Left colon (tissue), 2 donors: Measurements from ENCODE around the gene VPS37B. TPM values are rescaled to one million over a fixed set of nuclear protein-coding genes. Genes with fewer than 3 reads are reported as not detected.
"Not testable (repeated sequence)": the region's sequence is repeated elsewhere in the genome, so short reads cannot be mapped to it uniquely, and the experiment has no call there.

Experiments used
- ATAC-seq: fragments of 200-7000 bp; cut with Tn5 transposase; one replicate; pipeline ENCODE4 v1.9.1; 2020; ENCODE audit warnings: mild to moderate bottlenecking, moderate library complexity
- DNase-seq, 2 donors: peaks; one replicate each; pipeline ENCODE4 v3.0.0-alpha.2; 2020
- intact Hi-C, 2 donors: fragments of 100-400 bp; cut with DNase I in 1 of 2; cut with micrococcal nuclease in 1 of 2; formaldehyde crosslinking; loops; one replicate each; pipeline versions ENCODE4 v1.11.2 to v1.14.0; 2022; cut with DNase I, micrococcal nuclease
- total RNA-seq, 2 donors: library from RNA; stranded (reverse); fragmentation: NEBNext Ultra II Directional; extraction: Animal tissue kit (Norgen Biotek cat#: 25700); gene quantifications; one replicate each; pipeline ENCODE4 v1.2.1, GENCODE V29; 2021
- donor health status: DM: no; HTN: no; CAD: no.
- donor health status: DM: yes; HTN: yes; CAD: no.

VPS37B gene
- total RNA-seq, 2 donors from 2014 or later, result 66.4 to 86.7 TPM

DNA sequence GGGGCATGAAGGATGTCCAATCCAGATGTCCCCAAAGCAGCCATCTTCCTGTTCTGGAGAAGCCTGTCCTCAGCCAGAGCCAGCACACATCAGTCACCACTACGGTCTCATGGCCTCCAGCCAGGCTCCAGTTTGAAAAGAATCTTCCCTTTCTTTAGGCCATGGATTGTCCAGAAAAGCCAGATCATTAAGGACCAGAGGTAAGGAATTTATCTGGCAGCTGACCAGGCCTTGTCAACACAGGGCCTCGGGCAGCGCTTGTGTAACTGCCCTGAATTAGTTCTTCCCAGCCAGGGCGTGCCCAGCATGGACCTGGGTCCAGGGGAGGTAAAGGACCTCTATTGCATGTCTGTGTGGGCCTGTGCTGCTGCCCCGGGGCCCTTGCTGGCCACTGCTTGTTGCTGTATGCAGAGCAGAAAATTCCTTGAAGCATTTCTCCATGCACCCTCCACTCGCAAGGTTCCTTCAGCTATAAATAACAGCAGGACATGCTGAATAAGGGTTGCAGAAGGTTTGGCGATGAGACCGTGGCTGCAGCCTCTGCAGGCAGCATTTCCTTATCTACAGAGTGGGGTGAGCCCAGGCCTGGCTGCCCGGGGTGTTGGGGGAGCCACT is 21.7 kb upstream of the VPS37B start:
- peak; percentile 70 to 85 for DNase-seq
- intact Hi-C loops, result no loop called here
- ATAC-seq, result peak; percentile 66

DNA sequence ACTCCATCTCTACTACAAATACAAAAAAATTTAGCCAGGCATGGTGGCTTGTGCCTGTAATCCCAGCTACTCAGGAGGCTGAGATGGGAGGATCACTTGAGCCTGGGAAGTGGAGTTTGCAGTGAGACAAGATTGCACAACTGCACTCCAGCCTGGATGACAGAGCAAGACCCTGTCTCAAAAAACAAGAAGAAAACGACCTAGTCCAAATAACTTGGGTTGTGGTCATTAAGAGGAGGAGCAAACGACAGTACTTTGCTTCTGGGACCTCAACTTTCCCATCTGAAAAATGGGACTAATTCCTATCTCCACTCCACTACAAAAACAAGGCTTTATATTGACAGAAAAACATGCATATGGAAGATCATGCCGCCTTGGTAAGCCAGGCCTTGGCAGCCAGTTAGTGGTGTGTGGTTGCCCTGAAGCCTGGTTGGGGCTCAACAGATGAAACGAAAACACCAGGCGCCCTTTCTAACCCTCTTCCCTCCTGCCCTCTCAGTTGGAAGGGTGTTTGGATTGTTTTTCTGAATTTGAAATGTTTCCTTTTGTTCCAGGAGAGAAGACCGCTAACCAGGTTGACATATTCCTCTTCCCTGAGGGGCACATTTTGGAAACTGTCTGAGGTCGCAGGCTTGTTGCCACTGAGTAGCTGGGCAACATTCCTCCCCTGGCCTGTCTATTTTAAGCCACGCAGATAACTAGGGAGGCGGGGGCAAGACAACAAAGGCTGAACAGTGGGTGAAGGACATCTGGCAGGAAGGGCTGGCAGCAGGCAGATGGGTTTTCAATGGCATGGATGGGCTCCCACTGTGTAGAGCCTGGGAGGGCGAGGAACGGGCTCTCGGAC is 13.7 kb upstream of the VPS37B start:
- intact Hi-C loops, result no loop called here
- no peak for ATAC-seq
- DNase-seq, result no peak

DNA sequence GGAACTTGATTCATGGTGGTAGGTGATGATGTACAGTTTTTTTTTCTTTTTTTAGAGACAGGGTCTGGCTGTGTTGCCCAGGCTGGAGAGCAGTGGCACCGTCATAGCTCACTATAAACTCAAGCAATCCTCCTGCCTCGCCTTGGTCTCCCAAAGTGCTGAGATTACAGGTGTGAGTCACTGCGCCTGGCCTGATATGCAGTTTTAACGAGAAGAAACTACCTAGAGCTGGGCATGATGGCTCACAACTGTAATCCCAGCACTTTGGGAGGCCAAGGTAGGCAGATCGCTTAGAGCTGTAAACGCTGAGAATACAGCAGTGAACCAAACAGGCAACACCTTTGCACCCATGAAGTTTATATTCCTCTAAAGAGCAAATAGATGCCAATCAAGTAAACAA is 13.0 kb upstream of the VPS37B start:
- DNase-seq (peak; percentile 65 to 86), ATAC-seq (peak; percentile 87)
- intact Hi-C loops, result no loop called here

DNA sequence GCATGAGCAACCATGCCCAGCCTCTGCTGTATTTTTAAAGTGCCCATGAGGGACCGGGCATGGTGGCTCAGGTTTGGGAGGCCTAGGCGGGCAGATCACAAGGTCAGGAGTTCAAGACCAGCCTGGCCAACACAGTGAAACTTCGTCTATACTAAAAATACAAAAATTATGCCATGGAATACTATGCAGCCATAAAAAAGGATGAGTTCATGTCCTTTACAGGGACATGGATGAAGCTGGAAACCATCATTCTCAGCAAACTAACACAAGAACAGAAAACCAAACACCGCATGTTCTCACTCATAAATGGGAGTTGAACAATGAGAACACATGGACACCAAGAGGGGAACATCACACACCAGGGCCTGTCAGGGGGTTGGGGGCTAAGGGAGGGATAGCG is 9.3 kb upstream of the VPS37B start:
- DNase-seq, intact Hi-C loops: not testable (repeated sequence)

DNA sequence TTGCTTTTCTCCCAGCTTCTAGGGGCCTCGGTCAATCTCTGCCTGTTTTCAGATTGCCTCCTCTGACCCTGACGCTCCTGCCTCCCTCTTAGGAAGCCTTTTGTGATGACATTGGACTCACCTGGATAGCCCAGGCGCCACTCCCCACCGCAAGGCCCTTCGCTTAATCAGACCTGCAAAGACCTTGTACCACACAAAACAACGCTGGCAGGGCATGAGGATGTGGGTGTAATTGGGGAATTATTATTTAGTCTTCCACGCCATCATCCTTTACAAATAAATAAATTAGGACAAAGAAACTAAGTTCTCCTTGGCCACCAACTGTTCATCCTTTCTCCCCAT is 7.7 kb upstream of the VPS37B start:
- DNase-seq, result no peak
- ATAC-seq, result peak; percentile 47
- intact Hi-C loops, result no loop called here

More for the DNA sequence above, 9.3 kb upstream of the VPS37B start:
- ATAC-seq, result not testable (repeated sequence)

DNA sequence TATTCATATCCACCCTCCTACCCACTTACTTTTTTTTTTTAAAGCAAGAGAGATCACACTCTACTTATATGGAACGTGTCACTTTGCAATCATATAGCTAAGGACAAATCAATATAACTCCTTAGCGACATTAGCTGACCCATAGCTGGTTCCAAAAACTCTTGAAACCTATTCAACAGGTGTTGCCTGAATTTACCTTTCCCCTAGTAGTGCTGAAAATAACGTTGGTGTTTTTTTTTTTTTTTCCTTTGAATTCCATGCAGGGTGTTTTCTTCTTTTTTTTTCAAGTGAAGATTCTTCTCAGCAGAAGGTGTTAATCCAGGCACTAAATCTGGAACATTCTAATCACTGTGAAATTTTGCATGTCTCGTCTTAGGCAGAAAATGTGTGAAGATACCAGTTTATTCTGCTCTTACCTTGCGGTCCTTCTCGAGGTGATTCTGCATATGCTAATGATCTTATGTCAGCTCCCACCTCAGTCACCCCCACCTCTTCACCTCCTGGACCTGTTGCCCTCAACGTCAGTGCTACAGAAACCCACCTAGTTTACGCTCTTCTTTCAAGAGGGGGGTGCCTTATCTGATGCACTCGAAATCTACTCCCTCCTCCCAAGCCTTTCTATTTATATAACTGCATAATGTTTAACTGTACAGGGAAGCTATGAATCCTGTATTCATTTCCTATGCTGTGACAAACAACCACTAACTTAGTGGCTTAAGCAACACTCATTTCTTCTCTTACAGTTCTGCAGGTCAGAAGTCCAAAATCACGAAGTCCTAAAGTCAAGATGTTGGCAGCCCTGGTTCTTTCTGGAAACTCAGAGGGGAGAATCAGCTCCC is 7.1 kb upstream of the VPS37B start:
- DNase-seq, result no peak

DNA sequence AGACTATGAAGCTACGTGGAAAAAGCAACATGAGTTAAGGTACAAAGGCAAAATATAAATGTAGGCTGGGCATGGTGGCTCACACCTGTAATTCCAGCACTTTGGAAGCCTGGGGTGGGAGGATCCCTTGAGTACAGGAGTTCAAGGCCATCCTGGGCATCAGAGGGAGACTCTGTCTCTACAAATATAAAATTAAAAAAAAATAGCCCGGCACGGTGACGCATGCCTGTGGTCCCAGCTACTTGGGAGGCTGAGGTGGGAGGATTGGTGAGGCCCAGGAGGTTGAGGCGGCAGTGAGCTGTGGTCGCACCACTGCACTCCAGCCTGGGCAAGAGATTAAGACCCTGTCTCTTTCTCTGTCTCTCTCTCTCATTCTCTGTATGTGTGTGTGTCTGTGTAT is 4.0 kb upstream of the VPS37B start:
- intact Hi-C loops, result no loop called here
- DNase-seq (no peak), ATAC-seq (no peak)

More for the DNA sequence above, 7.1 kb upstream of the VPS37B start:
- intact Hi-C loops, result no loop called here
- peak; percentile 76 for ATAC-seq

DNA sequence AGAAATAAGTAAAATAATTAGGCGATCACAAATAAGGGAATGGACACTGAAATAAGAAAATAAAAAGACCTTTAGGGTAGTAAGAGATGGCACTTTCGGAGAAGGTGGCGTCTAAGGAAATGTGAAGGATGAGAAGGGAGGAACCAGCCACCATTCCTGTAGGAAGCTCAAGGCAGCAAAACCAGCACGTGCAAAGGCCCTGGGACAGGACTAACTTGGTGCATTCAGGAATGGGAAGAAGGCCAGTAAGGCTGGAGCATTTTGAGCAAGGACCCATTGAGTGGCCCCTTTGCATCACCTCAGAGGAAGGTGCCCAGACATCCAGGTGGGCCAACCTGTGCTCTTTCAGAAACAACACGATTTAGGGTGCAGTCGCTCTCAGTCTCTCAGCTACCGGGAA is 738 bp upstream of the VPS37B start:
- DNase-seq (no peak), ATAC-seq (no peak)
- intact Hi-C loops, result no loop called here

DNA sequence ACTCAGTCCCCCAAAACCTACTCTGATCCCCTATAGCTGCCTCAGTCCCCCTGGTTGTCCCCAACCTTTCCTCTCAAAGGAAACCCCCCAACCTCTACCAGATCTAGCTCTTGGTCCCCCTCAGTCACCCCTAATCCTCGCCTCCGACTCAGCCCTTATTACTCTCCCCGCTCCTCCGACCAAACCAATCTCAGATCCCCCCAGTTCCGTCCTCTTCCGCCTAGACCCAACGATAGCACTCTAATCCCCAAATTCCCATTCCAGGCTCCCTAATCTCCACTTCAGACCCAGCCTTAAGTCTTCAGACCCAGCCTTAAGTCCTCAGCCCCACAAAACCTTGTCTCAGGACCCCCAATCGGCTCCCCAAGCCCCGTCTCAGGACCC is 612 bp downstream of the VPS37B start:
- intact Hi-C loops, result no loop called here
- ATAC-seq (peak; percentile 16), DNase-seq (no peak)

DNA sequence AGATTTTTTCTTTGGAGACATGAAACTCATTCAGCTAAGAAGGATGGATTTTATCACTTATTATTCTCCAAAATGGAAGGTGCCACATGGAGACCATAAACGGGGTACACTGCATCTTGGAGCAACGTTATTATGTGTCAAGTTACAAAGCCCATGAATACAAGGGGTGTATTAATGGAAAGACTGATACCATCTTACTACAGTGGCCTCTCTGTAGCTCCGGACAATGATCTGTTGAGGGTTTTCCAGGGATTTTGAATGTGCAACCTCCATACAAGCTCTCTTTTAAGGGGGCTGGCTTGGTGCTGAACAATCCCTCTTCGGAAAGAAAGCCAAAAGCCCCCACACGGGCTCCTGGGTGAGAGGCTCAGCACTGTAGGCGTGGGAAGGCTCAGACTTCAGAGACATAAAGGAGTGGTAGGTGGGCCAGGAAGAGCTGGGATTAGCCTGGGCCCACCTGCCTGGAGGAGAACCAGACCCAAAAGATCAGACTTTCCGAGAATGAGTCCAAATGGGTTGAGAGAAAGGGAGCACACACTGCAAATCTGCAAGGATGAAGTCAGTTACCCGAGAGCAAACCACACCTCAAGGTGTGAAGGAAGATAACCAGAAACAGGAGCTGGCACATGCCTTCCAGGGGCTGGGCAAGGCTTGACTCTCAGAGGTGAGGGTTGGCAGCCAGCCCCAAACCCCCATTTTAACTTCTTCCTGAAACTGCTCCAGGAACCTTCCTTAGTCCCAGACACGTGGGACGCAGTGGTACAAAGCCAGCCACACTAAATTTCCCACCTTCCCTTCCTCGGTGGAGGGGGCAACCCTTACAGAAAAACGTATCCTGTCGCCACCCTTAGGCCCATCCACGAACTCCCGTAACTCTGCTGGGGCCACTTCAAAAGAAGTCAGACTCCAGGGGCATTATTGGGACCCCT is 1.5 kb downstream of the VPS37B start:
- ATAC-seq, result peak; percentile 60
- DNase-seq, result peak; percentile 75 to 79
- intact Hi-C loops, result no loop called here

DNA sequence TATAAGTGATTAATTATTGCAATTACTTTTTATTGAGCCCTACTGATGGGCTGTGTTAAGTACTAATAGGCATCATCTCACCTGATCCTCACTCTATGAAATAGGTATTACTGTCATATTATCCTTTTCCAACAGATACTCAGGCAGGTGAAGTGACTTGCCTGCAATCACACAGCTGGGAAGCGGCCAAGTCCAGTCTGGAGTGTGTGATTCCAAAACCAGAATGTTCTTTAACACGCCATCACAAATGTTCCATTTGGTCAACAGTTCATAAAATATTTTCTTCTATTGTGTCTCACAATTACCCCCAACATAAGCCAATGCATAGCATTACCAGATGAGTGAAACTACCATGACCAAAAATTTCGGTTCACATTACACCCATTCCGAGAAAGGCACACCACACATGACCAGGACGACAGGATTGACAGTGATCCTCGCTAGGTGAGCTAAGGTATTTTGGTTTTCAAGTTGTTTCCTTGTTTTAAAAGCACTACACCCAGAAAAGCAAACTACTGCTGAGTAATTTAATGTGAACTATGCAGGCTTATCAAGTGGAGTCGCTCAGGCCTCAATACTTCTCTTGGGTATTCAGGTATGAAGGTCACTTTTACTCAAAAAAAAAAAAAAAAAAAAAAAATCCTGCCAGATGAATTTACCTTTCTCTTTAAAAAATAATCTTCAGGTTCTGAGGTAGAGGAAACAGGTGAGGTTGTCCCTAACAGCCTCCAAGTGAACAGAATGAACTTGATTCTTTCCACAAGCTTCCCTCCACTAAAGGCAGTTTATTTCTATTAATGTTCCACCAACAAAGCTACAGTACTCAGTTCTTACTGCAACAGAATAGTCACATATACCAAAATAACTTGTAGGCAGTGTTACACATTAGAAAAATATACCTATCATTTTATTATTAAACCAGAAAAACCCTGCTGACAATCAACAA is 2.4 kb downstream of the VPS37B start:
- peak; percentile 60 to 63 for DNase-seq
- intact Hi-C loops, result no loop called here
- peak; percentile 56 for ATAC-seq

DNA sequence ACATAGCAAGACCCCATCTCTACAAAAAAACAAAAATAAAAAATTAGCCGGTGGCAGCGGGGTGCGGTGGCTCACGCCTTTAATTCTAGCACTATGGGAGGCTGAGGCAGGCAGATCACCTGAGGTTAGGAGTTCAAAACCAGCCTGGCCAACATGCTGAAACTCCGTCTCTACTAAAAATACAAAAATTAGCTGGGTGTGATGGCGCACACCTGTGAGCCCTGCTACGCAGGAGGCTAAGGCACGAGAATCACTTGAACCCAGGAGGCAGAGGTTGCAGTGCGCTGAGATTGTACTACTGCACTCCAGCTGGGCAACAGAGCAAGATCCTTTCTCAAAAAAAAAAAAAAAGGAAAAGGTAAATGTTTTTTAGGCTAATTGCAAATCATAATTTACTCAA is 3.2 kb downstream of the VPS37B start:
- DNase-seq, ATAC-seq, intact Hi-C loops: not testable (repeated sequence)

DNA sequence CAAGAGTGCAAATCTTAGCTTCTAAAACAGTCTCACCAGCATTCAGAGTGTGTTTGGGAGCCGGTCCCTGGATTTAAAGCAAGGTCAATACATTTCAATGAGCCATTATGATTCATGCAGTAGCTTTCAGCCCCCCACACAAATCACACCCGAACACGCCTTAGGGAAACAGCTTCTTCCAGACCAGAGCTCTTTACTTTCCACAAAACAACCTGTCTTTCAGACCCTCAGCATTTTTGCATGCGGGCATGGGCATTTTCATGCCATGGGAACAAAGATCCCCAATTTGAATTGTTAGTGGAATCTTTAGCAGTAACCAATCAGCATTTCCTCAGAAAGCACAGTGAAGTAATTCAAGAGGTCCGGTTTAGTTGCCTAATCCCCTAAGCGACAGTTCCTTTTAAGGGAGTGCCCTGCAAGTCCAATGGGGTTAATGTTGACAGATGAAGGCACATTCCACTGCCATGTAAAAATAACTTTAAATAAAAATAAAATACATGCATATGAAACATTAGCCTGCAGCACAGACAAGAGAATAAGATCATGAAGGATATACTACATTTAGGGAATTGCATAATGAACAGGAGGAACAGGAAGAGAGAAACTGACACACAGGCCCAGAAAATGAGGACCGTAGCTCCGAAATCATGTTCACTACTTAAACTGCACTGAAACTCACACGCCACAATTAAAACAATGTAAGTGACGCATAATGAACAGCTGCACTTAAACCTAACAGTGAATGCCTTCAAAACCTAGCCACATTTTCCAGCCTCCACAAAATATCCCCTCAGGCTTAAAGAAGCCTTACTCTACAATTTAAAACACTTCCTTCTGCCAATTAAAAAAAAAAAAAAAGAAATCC is 4.0 kb downstream of the VPS37B start:
- no peak for DNase-seq
- peak; percentile 22 for ATAC-seq
- intact Hi-C loops, result no loop called here

DNA sequence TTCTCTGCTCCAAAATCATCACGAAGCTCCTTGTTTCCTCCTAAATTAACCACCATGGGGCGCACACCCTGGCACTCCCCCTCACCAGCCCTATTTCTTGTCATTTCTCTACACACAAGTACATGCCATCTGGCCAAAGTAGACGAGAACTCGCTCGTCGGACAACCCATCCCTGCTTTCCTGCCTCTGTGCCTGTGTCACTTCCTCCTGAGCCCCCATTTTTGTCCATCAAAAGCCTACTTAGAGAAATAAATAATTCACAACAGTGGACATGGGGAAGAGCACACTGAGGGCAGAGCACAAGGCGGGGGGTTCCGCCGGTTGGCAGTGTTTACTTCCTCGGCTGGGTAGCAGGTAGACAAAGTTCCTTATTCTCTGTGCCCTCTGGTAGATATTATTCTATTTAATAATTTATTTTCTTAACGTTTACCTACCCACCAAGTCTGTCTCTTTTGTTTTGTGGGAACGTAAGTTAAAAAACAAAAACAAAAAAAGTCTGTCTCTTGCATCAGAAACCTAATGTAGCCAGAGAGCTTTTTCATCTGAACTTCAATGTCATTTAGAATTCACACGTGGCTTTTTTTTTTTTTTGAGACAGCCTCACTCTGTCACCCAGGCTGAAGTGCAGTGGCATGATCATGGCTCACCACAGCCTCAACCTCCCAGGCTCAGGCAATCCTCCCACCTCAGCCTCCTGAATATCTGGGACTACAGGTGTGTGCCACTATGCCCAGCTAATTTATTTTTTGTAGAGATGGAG is 6.0 kb downstream of the VPS37B start:
- intact Hi-C loops, result no loop called here
- DNase-seq, result peak in 1 of 2 donors; percentile 24

DNA sequence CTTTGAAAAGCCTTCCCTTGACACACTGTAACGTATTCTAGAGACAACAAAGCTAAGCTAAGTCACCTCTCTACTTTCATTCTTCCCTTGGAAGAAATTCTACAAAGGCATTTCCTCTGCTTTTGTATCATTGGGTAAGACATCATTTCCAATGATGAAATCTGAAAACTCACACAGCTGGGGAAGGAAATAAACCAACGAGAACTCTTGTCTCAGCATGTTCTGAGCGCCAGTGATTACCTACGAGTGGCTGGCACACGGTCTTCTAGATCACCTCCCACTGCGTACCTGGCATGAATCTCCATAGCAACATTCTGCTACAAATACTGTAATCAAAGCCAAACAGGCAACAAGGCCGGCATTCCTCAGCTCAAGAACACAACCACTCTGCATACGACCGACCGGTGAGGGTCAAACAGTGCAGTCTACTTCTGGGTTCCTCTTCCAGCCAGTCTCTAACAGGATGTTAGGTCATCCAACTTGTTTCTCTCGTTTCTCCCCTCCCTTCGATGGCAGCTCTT is 7.6 kb downstream of the VPS37B start:
- intact Hi-C loops, result no loop called here
- peak; percentile 56 to 80 for DNase-seq
- peak; percentile 69 for ATAC-seq

More for the DNA sequence above, 6.0 kb downstream of the VPS37B start:
- ATAC-seq, result no peak

DNA sequence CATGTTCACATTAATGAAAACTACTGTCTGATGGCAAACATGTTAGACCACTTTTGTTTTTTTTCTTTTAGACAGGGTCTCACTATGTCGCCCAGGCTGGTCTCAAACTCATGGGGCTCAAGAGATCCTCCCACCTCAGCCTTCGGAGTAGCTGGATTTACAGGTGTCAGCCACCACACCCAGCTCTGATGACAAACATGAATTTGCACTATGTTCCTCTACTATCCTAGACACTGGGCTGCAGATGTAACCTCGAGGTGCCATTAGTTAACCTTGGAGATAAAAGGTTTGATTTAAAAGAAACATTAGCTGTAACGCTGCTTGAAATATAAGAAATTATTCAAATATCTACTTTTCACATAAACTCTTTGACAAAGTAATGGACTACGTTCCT is 8.1 kb downstream of the VPS37B start:
- peak; percentile 52 for ATAC-seq
- DNase-seq, result peak; percentile 28 to 35
- intact Hi-C loops, result no loop called here
